Germinal center (tissue), 1 donor: ENCODE measurements around the gene TSKU.

Experiments used
- DNase-seq: peaks from one replicate; pipeline ENCODE4 v3.0.0; 2012; ENCODE audit warnings: mixed read lengths, low spot score

Gene TSKU

GRCh38 chr11:76752321-76753143 is 30.6 kb upstream of the TSKU start:
- no peak for DNase-seq

GRCh38 chr11:76753449-76753848 is 29.7 kb upstream of the TSKU start:
- no peak for DNase-seq

GRCh38 chr11:76753950-76754349 is 29.2 kb upstream of the TSKU start:
- no peak for DNase-seq

GRCh38 chr11:76756341-76756741 is 26.8 kb upstream of the TSKU start:
- DNase-seq: no peak

GRCh38 chr11:76758311-76758710 is 24.8 kb upstream of the TSKU start:
- DNase-seq: no peak

- DNase-seq: no peak
These were observed 24.1 kb upstream of the TSKU start for GRCh38 chr11:76759092-76759491.

GRCh38 chr11:76759517-76759916 is 23.6 kb upstream of the TSKU start:
- no peak for DNase-seq

- DNase-seq: no peak
These were observed 22.9 kb upstream of the TSKU start for GRCh38 chr11:76760236-76760635.

- no peak for DNase-seq
These were observed 21.3 kb upstream of the TSKU start for GRCh38 chr11:76761718-76762355.

GRCh38 chr11:76762356-76762752 is 20.8 kb upstream of the TSKU start:
- DNase-seq: no peak

GRCh38 chr11:76762867-76763572 is 20.1 kb upstream of the TSKU start:
- DNase-seq: no peak

GRCh38 chr11:76763573-76764346 is 19.4 kb upstream of the TSKU start:
- no peak for DNase-seq

- no peak for DNase-seq
These were observed 18.1 kb upstream of the TSKU start for GRCh38 chr11:76764941-76765665.

- no peak for DNase-seq
These were observed 17.2 kb upstream of the TSKU start for GRCh38 chr11:76765863-76766350.

GRCh38 chr11:76766521-76766920 is 16.6 kb upstream of the TSKU start:
- DNase-seq: no peak

GRCh38 chr11:76767659-76768058 is 15.5 kb upstream of the TSKU start:
- DNase-seq: no peak

GRCh38 chr11:76768088-76768908 is 14.9 kb upstream of the TSKU start:
- no peak for DNase-seq

- DNase-seq: no peak
These were observed 14.1 kb upstream of the TSKU start for GRCh38 chr11:76768909-76769560.

GRCh38 chr11:76769645-76770586 is 13.2 kb upstream of the TSKU start:
- DNase-seq: no peak
